GM03348 (cell line): ENCODE results near the gene SLC4A11.
"Not testable (repeated sequence)": the region's sequence is repeated elsewhere in the genome, so short reads cannot be mapped to it uniquely, and the experiment has no call there.

Experiments
- DNase-seq: peaks from one replicate; pipeline ENCODE4 v3.0.0; 2012; ENCODE audit warnings: low spot score

The SLC4A11 gene

GRCh38 chr20:3202965-3203314 lies 36.0 kb downstream of the SLC4A11 start:
- DNase-seq, result no peak

GRCh38 chr20:3199976-3200755 lies 38.8 kb downstream of the SLC4A11 start:
- DNase-seq, result no peak

GRCh38 chr20:3199206-3199605 lies 39.8 kb downstream of the SLC4A11 start:
- DNase-seq, result no peak

DNA sequence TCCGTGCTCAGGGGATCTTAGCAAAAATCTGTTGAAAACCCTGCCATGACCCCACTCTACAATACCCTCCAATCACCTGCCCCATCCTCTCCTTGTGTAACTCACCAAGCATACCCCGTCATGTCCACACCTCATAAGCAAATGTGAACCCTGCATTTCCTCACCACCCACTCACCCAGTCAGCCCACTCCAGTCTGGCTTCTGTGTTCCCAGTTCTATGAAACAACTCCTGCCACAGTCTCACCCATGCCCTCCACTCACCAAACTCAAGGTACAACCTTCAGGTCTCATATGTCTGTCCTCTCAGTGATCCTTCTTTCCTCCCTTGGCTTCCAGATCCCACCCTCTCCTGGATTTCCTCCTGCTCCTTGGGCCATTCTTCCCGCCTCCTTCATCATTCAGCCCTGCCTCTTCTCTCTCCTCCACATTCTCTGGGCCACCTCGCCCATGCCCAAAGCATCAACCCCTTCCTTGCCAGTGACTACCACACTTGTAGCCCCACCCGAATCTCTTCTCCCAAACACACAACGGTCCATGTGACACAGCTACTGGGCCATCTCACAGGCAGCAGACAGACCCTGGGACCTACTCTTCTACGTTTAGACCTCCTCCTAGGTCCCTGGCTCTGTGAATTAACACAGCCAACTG lies 43.3 kb downstream of the SLC4A11 start:
- no peak for DNase-seq

GRCh38 chr20:3194617-3195280 lies 44.2 kb downstream of the SLC4A11 start:
- DNase-seq, result no peak

- DNase-seq, result no peak
These were observed 45.0 kb downstream of the SLC4A11 start for GRCh38 chr20:3193806-3194616.

DNA sequence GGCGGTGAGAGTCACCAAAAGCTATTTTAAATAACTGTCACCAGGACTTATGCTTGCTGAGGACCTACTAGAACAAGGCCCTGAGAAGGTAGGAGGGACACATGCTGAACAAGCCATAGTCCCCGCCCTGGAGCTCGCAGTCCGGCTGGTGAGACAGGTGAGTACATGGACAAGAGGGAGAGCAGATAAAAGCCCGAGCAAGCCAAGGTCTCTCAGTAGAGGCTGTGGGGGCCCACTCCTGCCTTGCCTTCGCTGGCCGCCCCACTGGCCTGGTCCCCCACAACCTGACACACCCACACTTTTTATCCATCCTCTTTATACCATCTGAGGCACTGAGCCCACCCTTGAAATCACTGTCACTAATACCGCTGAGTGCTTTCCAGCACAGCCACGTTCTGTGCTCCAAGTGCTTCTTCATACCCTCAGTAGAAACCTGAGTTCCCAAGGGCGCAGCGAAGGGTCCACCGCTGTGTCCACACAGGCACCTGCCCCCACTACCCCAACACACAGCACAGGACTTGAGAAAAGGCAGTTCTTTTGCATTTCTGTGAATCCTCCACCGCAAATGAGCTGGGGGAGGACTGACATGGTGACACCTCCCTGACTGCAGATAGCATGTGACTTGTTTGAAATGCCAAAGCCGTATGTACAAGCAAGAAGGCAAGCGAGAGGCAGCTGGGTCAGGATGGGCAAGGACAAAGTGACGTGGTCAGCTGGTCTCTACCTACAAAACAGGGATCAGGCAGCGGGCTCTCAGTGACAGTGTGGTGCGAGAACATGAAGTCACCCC lies 46.6 kb downstream of the SLC4A11 start:
- DNase-seq, result no peak

- DNase-seq, result no peak
These were observed 48.3 kb downstream of the SLC4A11 start for GRCh38 chr20:3190681-3191111.

DNA sequence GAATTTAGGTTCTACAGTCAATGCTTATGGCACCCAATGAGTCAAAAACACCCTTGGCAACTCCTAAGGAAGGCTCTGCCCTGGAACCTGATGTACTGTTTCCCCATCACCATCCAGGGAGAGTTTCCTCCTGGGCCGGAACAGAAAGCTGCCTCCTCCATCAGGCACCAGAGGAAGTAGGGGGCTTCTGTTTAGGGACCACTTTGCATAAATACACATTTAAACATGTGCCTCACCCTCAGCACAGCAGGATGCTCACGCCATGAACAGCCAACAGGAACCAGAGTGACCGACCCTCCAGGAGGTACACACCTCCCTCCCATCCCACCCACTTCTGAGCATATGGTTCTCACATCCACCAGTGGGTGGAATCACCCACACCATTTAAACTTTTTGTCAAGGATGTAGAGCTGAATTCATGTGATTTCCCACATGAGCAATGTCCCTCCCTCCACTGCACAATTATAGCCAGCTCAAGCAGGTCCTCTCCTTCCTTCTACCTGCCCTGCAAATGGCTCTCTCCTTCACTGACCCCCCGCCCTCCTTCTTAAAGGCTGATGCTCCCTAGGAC lies 49.3 kb downstream of the SLC4A11 start:
- no peak for DNase-seq

DNA sequence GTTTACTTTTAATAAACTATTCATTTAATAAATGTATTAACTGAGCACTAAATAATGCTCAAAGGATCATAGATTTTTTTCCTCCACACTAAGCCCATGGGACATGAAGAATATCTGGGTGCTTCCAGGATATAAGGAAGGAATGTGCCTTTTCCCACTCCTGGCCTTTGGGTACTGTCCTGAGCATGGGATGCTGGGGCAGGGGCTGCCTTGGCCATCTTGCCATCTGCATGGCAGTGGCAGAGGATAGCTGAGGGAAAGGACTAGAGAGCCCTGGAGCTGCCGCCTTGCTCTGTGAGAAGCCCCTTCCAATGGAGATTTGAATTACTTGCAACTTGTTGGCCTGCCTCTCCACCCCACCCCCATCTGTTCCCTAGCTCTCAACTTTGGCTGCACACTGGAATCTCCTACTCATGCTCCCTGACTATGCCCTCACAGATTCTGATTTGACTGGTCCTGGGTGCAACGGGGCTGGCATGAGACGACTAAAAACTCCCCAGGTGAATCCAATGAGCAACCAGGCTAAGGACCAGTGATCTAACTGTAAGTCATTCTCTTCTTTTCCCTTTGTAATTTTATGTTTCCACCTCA lies 50.1 kb downstream of the SLC4A11 start:
- no peak for DNase-seq

DNA sequence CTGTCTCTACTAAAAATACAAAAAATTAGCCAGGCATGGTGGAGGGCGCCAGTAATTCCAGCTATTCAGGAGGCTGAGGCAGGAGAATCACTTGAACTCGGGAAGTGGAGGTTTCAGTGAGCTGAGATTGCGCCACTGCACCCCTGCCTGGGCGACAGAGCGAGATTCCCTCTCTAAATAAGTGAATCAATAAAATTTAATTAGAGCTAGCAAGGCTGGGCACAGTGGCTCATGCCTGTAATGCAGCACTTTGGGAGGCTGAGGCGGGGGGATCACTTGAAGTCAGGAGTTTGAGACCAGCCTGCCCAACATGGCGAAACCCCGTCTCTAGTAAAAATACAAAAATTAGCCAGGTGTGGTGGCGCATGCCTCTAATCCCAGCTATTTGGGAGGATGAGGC lies 51.1 kb downstream of the SLC4A11 start:
- DNase-seq, result not testable (repeated sequence)

DNA sequence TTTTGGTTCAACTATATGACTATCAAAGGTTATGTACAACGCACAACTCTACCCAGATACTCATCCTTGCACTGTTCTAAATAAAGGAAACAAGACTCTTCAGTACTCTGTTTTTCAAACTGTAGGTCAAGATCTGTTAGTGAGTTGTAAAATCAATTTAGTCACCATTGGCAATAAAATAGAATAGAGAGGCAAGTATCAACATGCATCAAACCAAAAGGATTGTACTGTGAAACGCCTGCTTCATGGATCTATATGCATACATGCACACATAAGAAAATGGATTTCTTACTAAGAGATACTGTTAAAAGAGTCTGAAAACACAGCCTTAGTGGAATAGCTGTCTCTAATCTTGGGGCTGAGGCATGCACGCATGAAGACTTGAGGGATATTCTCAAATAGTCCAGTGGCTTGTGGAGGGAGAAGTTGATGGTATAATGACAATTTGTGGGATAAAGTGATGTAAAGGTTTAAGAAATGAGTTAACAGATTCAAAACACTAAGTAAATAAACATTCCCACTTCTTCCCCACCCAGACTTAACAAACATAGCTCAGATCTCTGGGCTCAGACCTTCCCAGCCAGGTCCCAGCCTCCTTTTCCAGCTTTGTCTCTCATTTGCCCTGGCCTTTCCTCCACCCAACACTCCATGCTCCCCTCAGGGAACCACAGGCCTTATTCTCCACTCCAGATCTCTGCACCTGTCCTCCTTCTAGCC lies 54.9 kb downstream of the SLC4A11 start:
- DNase-seq, result no peak

- DNase-seq, result not testable (repeated sequence)
These were observed 56.6 kb downstream of the SLC4A11 start for GRCh38 chr20:3182429-3182828.

GRCh38 chr20:3181270-3181669 lies 57.7 kb downstream of the SLC4A11 start:
- no peak for DNase-seq

GRCh38 chr20:3180319-3180718 lies 58.7 kb downstream of the SLC4A11 start:
- no peak for DNase-seq

- DNase-seq, result no peak
These were observed 61.1 kb downstream of the SLC4A11 start for GRCh38 chr20:3177746-3178485.
